Endodermal cell (in vitro differentiated cells): Measurements from ENCODE around the gene BPIFA3. TPM values are rescaled to one million over a fixed set of nuclear protein-coding genes. Genes with fewer than 3 reads are reported as not detected.

Experiments used
- DNase-seq: peaks from one replicate; pipeline ENCODE4 v3.0.0-alpha.2; 2017
- H3K27ac ChIP-seq: 2 replicates; pipeline ENCODE4 v1.5.1; 2013; ENCODE audit warnings: mild to moderate bottlenecking, low read depth, low read length, moderate library complexity
- H3K27me3 ChIP-seq: 2 replicates; pipeline ENCODE4 v1.6.1; 2013; ENCODE audit warnings: mild to moderate bottlenecking, low read length, moderate library complexity; ENCODE audit not compliant: insufficient read depth, control insufficient read depth, poor library complexity, severe bottlenecking
- H3K36me3 ChIP-seq: 2 replicates; pipeline ENCODE4 v1.7.0; 2013; ENCODE audit warnings: mild to moderate bottlenecking, low read length, moderate library complexity; ENCODE audit not compliant: control insufficient read depth, insufficient read depth
- H3K4me1 ChIP-seq: one replicate; pipeline ENCODE4 v1.7.0; 2013; ENCODE audit warnings: low read length; ENCODE audit not compliant: control insufficient read depth, insufficient read depth
- H3K4me3 ChIP-seq: 2 replicates; pipeline ENCODE4 v1.5.1; 2013; ENCODE audit warnings: mild to moderate bottlenecking, low read length, moderate library complexity
- H3K9ac ChIP-seq: 2 replicates; pipeline ENCODE4 v1.6.1; 2013; ENCODE audit warnings: mild to moderate bottlenecking, low read length, moderate library complexity; ENCODE audit not compliant: poor library complexity, severe bottlenecking; ENCODE audit errors: extremely low read depth
- H3K9me3 ChIP-seq: 2 replicates; pipeline ENCODE4 v1.6.1; 2013; ENCODE audit warnings: mild to moderate bottlenecking, low read length, moderate library complexity; ENCODE audit not compliant: control insufficient read depth
- H3K27ac Mint-ChIP-seq: 2 replicates; pipeline ENCODE4 v1.8.0; 2020; ENCODE audit warnings: mixed read lengths
- H3K27me3 Mint-ChIP-seq: 2 replicates; pipeline ENCODE4 v1.8.0; 2021; ENCODE audit warnings: mild to moderate bottlenecking, mixed read lengths; ENCODE audit not compliant: insufficient read depth
- H3K36me3 Mint-ChIP-seq: 2 replicates; pipeline ENCODE4 v1.8.0; 2020; ENCODE audit warnings: low read depth, mixed read lengths
- H3K4me1 Mint-ChIP-seq: 2 replicates; pipeline ENCODE4 v1.8.0; 2020; ENCODE audit warnings: mixed read lengths
- H3K4me3 Mint-ChIP-seq: 2 replicates; pipeline ENCODE4 v1.8.0; 2020; ENCODE audit warnings: mild to moderate bottlenecking, moderate library complexity, mixed read lengths
- H3K9me3 Mint-ChIP-seq: 2 replicates; pipeline ENCODE4 v1.8.0; 2020; ENCODE audit warnings: mild to moderate bottlenecking, mixed read lengths
- WGBS, 2 experiments: methylation state at CpG; one replicate each; pipeline versions ENCODE4 v1.1.5 to v1.1.7; 2013; ENCODE audit warnings: missing lambda C conversion rate in 2 of 2, mixed read lengths in 1 of 2; ENCODE audit not compliant: insufficient coverage in 1 of 2, insufficient read length in 1 of 2; 5-methylcytosine and 5-hydroxymethylcytosine counted together
- total RNA-seq, 2 donors: library from RNA; stranded (reverse); fragmentation: NEBNext Ultra II Directional in 1 of 2; extraction: Animal tissue kit (Norgen Biotek cat#: 25700) in 1 of 2; gene quantifications; 2 replicates in 1 of 2; 3 replicates in 1 of 2; pipeline ENCODE4 v1.2.1, GENCODE V29; 2021
- TF ChIP-seq, protein P1 (sequence below): fragments of 200-600 bp; sonication (generic); conservative IDR thresholded peaks from 2 replicates; pipeline ENCODE4 v1.5.0; 2021; ENCODE audit warnings: antibody characterized with exemption, mild to moderate bottlenecking

The BPIFA3 gene
- total RNA-seq, 2 donors from 2014 or later: not detected

DNA sequence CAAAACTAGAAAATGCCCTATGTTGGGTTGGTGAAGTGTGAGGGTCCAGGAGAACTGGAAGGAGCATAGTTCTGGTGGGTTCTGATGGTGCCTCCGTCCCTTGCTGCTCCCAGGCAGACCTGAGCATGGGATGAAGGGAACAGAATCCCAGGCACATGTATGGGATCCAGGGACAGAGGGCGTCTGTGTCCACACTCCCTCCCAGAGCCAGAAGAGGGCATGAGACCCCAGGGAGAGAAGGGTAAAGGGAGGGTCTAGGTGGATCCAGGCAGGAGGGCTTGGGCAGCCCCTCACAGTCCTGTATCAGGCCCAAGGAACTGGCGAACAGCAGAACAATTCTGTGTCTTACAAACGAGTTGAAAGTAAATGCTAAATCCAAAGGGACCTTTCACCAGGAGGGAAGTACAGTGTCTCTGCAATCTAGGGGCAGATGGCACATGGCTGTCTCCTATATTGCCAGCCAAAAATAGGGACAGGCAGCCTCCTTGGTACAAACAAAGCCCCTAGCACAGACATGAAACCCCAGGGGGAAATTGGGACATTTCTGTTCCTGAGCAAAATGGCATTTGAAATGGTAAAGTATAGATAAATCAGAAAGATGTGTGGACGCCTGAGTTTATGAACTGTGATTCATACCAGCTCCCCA lies 16.1 kb downstream of the BPIFA3 start:
- Histone ChIP-seq H3K9me3 (no peaks in the 10 kb centered on the region), H3K27me3 (peaks cover 51% of the 10 kb centered on the region), H3K4me1 (peaks cover 9% of the 10 kb centered on the region), H3K27ac (no peak overlapping the region), H3K9ac (no peak overlapping the region), H3K36me3 (no peaks in the 10 kb centered on the region), H3K4me3 (no peak overlapping the region)
- Mint-ChIP-seq H3K4me3 (no peak overlapping the region), H3K9me3 (no peaks in the 10 kb centered on the region), H3K27me3 (peaks cover 68% of the 10 kb centered on the region), H3K36me3 (no peaks in the 10 kb centered on the region), H3K27ac (no peak overlapping the region), H3K4me1 (peaks cover 23% of the 10 kb centered on the region)
- peak; percentile 83 for DNase-seq
- 51 to 70% methylated on average over 2 to 5 of the region's 5 CpGs for WGBS, 2 experiments
- TF ChIP-seq, protein P1, sequence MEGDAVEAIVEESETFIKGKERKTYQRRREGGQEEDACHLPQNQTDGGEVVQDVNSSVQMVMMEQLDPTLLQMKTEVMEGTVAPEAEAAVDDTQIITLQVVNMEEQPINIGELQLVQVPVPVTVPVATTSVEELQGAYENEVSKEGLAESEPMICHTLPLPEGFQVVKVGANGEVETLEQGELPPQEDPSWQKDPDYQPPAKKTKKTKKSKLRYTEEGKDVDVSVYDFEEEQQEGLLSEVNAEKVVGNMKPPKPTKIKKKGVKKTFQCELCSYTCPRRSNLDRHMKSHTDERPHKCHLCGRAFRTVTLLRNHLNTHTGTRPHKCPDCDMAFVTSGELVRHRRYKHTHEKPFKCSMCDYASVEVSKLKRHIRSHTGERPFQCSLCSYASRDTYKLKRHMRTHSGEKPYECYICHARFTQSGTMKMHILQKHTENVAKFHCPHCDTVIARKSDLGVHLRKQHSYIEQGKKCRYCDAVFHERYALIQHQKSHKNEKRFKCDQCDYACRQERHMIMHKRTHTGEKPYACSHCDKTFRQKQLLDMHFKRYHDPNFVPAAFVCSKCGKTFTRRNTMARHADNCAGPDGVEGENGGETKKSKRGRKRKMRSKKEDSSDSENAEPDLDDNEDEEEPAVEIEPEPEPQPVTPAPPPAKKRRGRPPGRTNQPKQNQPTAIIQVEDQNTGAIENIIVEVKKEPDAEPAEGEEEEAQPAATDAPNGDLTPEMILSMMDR: peak; percentile 89

DNA sequence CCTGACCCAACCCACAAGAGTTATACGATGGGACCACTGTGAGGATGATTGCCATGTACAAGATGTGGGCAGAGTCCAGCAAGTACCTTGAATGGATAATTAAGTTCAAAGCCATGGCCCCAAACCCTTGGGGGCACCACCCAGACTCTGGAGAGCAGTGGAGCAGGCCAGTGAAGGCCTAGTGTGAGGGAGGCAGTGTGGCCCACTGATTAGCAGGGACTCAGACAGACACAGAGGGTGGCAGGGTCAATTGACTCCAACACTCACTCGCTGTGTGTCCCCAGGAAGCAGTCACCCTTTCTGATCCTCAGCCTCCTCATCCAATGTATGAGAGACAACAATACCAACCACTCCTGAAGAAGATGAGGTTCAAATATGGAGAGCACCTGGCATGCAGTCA lies 16.9 kb downstream of the BPIFA3 start:
- Histone ChIP-seq H3K27me3 (peaks cover 45% of the 10 kb centered on the region), H3K4me3 (no peak overlapping the region), H3K9ac (no peak overlapping the region), H3K4me1 (peaks cover 9% of the 10 kb centered on the region), H3K9me3 (no peaks in the 10 kb centered on the region), H3K27ac (no peak overlapping the region), H3K36me3 (no peaks in the 10 kb centered on the region)
- Mint-ChIP-seq H3K27ac (no peak overlapping the region), H3K27me3 (peaks cover 69% of the 10 kb centered on the region), H3K36me3 (no peaks in the 10 kb centered on the region), H3K4me3 (no peak overlapping the region), H3K9me3 (no peaks in the 10 kb centered on the region), H3K4me1 (peaks cover 23% of the 10 kb centered on the region)
- DNase-seq: no peak
- TF ChIP-seq, protein P1: no peak
- 80 to 95% methylated on average over 1 to 2 of the region's 2 CpGs for WGBS, 2 experiments

- H3K36me3 Mint-ChIP-seq: no peaks in the 10 kb centered on the region
- H3K27me3 Mint-ChIP-seq: peaks cover 72% of the 10 kb centered on the region
- Histone ChIP-seq H3K4me3 (no peak within 1 kb of the TSS), H3K27ac (no peak within 1 kb of the TSS), H3K36me3 (no peaks in the 10 kb centered on the region), H3K9me3 (no peaks in the 10 kb centered on the region), H3K27me3 (peaks cover 33% of the 10 kb centered on the region), H3K4me1 (peaks cover 9% of the 10 kb centered on the region), H3K9ac (no peak within 1 kb of the TSS)
- 78 to 84% methylated on average over 3 to 4 of the region's 5 CpGs for WGBS, 2 experiments
- no peak within 1 kb of the TSS for H3K4me3 Mint-ChIP-seq
- H3K4me1 Mint-ChIP-seq: peaks cover 19% of the 10 kb centered on the region
- H3K27ac Mint-ChIP-seq: no peak within 1 kb of the TSS
- DNase-seq: no peak
- H3K9me3 Mint-ChIP-seq: no peaks in the 10 kb centered on the region
- TF ChIP-seq, protein P1: no peak
Measured at GRCh38 chr20:33235696-33236095, 18.5 kb downstream of the BPIFA3 start, which contains the start of gene BPIFA1. BPIFA1 (plus strand) TSS chr20:33235996; CDS start chr20:33237712, 1,716 bp downstream.
